HG03066 (cell line): ENCODE results near the gene MACROH2A2.
"Not testable (repeated sequence)": the region's sequence is repeated elsewhere in the genome, so short reads cannot be mapped to it uniquely, and the experiment has no call there.

ENCODE experiments used
- ATAC-seq: cut with Tn5 transposase; IDR thresholded peaks from one replicate; pipeline ENCODE4 v1.9.1; 2021; ENCODE audit warnings: low read depth; ENCODE audit not compliant: unreplicated experiment

The MACROH2A2 gene

GRCh38 chr10:70097459-70097858, 44.8 kb downstream of the MACROH2A2 start:
- ATAC-seq = no peak

DNA sequence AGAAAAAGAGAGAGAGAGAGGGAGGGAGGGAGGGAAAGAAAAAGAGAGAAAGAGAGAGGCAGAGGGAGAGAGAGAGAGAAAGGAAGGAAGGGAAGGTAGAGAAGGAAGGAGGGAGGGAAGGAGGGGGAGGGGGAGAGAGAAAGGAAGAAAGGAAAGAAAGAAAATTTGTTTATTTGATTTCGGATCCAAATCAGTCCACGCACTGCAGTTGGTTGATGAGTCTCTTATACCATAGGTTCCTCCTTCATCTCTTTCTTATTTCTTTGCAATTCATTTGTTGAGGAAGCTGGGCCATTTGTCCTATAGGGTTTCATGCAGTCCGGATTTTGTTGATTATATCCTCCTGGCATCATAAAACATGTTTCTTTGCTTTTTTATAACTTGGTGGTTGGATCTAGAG, 45.6 kb downstream of the MACROH2A2 start:
- ATAC-seq = no peak

DNA sequence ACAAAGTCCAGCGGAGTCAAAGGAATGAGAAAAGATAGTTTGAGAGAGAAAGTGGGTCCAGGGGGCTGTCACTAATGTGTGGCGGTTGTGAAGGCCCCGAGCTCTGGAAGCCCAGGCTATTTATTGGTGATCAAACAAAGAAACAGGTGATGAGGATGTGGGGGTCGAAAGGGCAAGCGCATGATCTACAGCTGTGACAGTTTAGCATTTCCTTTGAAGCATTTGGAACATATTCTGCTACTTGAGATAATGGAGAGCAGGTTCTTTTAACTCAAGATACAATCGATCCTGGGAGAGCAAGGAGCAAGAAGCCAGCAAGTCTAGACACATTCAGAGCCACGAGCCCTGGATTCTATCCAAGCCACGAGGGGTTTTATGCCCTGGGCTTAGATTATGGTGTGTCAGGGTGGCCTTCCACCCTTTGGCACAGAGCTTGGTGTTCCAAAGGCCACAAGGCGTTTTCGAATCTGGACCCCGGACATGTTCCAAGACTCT, 48.5 kb downstream of the MACROH2A2 start:
- ATAC-seq = not testable (repeated sequence)

GRCh38 chr10:70101668-70102067, 49.0 kb downstream of the MACROH2A2 start:
- no peak for ATAC-seq

DNA sequence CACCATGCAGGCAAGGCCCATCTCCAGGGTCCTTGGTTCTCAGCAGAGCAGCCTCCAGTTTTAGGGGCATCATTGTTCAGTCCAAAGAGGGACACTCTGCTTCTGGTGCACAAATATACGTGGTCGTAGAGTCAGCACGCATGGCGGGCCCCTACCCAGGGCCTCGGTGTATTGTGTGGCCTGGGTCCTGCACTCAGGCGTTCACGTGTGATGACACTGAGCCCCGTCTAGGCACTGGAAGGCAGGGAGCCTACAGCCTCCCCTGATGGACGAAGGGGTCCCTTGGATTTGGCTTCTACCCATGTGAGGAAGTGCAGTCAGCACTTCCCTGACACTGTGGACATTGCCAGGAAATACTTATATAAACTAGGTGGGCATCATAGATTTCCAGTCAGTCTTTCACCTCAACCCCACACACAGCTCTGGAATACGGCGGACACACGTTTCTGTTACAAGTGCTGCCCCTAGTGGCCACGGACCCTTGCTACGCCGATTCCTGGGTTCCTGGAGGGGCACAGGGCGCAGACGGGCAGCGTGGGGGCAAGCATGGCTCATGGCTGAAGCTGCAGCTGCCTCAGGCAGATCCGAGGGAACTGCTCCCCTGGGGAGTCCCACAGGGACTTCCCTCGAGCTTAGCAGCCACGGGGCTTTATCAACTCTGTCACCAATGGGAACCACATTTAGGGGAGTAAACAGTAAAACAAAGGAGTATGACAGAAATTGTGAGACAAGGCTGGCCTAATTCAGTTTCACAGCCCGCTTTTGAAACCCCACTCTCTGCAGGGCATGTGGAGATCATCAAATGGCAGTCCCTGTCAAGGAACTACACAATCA, 54.5 kb downstream of the MACROH2A2 start:
- ATAC-seq = no peak

DNA sequence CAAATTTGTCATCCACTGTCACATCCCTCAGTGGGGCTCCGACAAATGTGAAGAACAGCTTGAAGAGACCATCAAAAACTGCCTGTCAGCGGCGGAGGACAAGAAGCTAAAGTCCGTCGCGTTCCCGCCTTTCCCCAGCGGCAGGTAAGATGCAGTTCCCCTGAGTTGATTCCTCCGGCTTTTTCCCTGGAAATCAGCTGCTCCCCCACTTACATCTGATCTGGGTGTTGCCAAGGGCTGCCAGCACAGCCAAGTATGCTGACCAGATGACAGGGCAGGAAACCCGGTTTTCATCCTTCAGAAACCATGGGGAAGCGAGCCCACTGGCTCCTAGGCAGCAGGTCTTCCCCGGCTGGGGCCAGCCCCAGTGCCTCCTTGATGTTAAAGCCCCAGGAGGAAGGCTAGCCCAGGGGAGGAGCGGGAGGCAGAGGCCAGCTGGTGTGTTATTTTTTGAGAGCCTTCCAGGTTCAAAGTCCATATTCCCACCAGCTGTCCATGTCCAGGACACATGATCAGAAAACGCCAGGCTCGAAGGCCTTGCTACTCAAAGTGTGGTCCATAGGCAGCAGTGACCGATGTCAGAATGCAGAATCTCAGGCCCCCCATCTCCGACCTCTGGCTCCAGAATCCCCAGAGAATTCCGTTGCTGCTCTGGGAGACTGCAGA, 56.6 kb downstream of the MACROH2A2 start:
- ATAC-seq = no peak

DNA sequence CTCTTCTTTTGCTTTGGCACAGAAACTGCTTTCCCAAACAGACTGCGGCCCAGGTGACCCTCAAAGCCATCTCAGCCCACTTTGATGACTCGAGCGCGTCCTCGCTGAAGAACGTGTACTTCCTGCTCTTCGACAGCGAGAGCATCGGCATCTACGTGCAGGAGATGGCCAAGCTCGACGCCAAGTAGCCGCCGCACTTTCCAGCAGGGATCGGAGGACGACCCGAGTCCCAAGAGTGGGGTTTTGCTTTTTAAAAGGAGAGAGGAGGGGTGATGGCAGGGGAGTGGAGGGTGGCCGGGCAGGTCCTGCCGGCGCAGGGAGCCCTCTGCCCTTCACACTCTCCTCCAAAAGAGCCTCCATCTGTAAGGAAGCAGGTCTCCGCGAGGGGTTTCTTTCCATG, 58.9 kb downstream of the MACROH2A2 start:
- ATAC-seq = no peak

GRCh38 chr10:70112071-70112470, 59.4 kb downstream of the MACROH2A2 start:
- no peak for ATAC-seq

DNA sequence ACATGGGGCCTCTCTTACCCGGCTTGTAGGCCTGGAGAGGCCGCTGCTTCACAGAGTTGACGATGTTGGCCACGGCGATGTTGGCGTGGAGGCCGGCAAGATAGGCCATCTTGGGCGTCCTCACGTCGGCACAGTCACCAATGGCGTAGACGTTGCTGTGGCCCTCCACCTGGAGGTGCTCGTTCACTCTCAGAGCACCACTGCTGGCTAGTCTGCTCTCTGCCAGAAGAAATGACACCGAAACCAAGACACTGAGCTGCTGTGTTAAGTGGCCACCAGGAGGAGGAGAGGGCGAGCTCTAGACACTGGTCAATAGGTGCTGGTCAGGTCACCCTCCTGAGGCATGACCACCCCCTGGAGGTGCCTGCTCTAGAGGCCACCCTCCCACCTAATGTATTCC, 62.3 kb downstream of the MACROH2A2 start:
- ATAC-seq = no peak

DNA sequence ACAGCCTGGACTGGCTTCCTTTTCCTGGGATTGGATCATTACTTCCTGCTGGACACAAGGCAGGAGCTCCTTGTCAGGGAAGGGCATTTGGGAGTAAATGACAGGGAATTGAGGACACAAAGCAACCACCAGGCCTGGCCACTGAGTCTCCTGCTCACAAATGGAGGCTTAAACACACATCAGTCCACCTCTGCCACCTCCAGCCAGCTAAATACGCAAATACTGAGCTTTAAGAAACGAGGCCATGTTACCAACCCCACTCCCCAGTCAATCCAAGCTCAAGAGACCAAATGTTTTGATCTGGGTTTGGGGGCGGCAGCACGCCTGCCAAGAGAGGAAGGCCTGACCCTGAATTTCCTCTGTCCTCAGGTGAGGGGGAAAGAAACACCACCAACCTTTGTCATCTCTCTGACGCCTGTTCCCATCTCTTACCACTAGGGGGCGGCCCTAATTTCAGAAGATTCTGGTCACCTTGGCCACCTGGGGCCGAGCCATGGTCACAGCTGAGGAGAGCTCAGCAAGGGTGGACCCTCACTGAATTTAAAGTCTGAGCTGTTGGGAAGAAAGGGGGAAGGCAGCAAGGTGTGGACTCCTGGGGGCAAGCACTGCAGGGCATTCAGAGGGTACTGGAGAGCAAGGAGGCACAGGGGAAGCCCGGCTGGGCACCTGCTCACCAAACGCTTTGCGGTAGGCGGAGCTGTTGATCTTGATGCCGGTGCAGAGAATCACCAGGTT, 63.5 kb downstream of the MACROH2A2 start:
- ATAC-seq = peak; percentile 60

GRCh38 chr10:70117646-70118045, 65.0 kb downstream of the MACROH2A2 start:
- no peak for ATAC-seq

- no peak for ATAC-seq
Observed at GRCh38 chr10:70118196-70118595, 65.5 kb downstream of the MACROH2A2 start.

GRCh38 chr10:70119197-70119596, 66.6 kb downstream of the MACROH2A2 start:
- ATAC-seq = no peak

- no peak for ATAC-seq
Observed at GRCh38 chr10:70119623-70120022, 67.0 kb downstream of the MACROH2A2 start.

DNA sequence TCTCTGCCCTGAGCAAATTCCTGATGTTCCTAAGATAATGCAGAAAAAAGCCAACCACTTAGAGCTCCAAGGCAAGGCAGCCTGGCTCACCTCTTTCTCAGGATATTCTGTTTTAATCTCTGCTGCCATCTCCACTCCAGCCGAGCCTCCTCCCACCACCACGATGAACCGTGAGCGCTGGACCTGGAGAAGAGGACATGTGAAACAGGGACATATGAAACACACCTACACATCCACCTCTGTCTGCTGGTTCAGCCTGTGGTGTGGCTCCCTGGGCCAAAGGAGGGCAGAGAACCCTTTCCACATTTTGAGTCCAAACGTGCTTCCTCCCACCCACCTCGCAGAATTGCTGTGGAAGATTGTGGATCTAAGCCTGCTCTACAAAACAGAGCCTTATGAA, 67.8 kb downstream of the MACROH2A2 start:
- no peak for ATAC-seq

GRCh38 chr10:70121281-70121949, 68.8 kb downstream of the MACROH2A2 start:
- ATAC-seq = no peak

GRCh38 chr10:70122742-70123141, 70.1 kb downstream of the MACROH2A2 start:
- ATAC-seq = no peak

DNA sequence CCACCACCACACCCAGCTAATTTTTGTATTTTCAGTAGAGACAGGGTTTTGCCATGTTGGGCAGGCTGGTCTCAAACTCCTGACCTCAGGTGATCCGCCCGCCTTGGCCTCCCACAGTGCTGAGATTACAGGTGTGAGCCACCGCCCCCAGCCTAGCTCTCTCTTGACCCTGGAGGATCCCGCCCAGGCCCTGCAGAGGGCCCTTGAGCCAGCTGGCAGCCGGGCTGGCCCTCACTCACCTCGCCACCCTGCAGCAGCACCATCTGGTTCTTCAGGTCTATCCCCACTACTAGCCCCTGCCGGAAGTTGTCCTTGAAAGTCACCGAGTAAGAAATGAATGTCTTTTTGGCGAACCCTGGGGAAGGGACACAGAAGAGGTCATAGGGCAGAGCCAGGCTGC, 70.5 kb downstream of the MACROH2A2 start:
- ATAC-seq = not testable (repeated sequence)

DNA sequence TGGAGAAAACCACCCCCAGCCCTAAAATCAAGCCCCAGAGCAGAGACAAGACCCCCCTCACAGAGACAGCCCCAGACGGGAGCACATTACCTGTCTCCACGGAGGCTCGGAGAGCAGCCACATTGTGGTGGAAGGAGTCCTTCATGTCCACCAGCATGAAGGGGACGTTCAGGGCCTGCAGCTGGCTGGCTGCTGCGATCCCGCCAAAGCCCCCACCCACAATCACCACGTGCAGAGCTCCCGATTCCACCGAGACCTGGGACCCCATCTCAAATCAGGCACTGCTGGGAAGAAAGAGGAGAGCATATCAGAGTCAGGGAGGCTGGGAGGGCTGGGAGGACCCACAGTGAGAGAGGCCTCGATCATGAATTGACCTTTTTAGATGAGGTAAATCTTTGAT, 71.2 kb downstream of the MACROH2A2 start:
- no peak for ATAC-seq

GRCh38 chr10:70124415-70124814, 71.8 kb downstream of the MACROH2A2 start:
- no peak for ATAC-seq

DNA sequence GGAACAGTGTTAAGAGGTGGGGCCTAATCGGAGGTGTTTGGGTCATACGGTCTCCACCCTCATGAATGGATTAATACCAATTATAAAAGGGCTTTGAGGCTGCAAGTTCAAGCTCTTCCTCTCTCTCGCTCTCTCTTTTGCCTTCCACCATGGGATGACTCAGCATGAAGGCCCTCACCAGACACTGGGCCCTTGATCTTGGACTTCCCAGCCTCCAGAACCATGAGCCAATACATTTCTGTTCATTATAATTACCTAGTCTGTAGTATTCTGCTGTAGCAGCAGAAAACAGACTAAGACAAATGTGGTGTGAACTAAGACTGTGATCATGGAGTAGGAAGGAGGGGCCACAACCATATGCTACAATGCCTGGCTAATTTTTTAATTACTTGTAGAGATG, 72.3 kb downstream of the MACROH2A2 start:
- ATAC-seq = no peak
